DND-41 (cell line): Measurements from ENCODE around the gene ADH7.

Experiments used
- ATAC-seq: fragments of 200-7000 bp; cut with Tn5 transposase; 3 replicates; pipeline ENCODE4 v1.9.1; 2021; ENCODE audit warnings: low read depth; ENCODE audit not compliant: insufficient read depth
- DNase-seq: peaks from one replicate; pipeline ENCODE4 v3.0.0-alpha.2; 2020
- H2AFZ ChIP-seq: 2 replicates; pipeline ENCODE4 v1.6.0; 2012; ENCODE audit warnings: low read depth, low read length
- H3K27ac ChIP-seq: 2 replicates; pipeline ENCODE4 v1.5.1; 2012; ENCODE audit warnings: low read length, inconsistent platforms
- H3K27me3 ChIP-seq: fragments of 200-600 bp; sonication (generic); 2 replicates; pipeline ENCODE4 v1.6.0; 2012; ENCODE audit warnings: low read length, mild to moderate bottlenecking, inconsistent platforms; ENCODE audit not compliant: insufficient read depth, poor library complexity
- H3K36me3 ChIP-seq: 2 replicates; pipeline ENCODE4 v1.5.1; 2012; ENCODE audit warnings: low read length, inconsistent platforms; ENCODE audit not compliant: insufficient read depth
- H3K4me1 ChIP-seq: 2 replicates; pipeline ENCODE4 v1.5.1; 2012; ENCODE audit warnings: mild to moderate bottlenecking, low read length; ENCODE audit not compliant: insufficient read depth
- H3K4me2 ChIP-seq: 2 replicates; pipeline ENCODE4 v1.6.0; 2012; ENCODE audit warnings: mild to moderate bottlenecking, moderate library complexity, low read length, inconsistent platforms; ENCODE audit not compliant: insufficient read depth
- H3K4me3 ChIP-seq, 2 experiments: fragments of 200-600 bp in 1 of 2; shearing (Covaris generic) in 1 of 2; 2 replicates each; pipeline ENCODE4 v1.5.1; 2012 to 2016; ENCODE audit warnings: inconsistent platforms in 2 of 2, low read length in 2 of 2, mild to moderate bottlenecking in 2 of 2, low read depth in 1 of 2, moderate library complexity in 1 of 2
- H3K79me2 ChIP-seq: 2 replicates; pipeline ENCODE4 v1.6.0; 2012; ENCODE audit warnings: low read length, inconsistent platforms; ENCODE audit not compliant: insufficient read depth
- H3K9ac ChIP-seq: 2 replicates; pipeline ENCODE4 v1.6.0; 2012; ENCODE audit warnings: low read depth, mild to moderate bottlenecking, inconsistent platforms, low read length, moderate library complexity
- H3K9me3 ChIP-seq: 2 replicates; pipeline ENCODE4 v1.5.1; 2012; ENCODE audit warnings: low read length, moderate library complexity, mild to moderate bottlenecking, inconsistent platforms; ENCODE audit not compliant: insufficient read depth, severe bottlenecking
- H4K20me1 ChIP-seq: 2 replicates; pipeline ENCODE4 v1.6.0; 2012; ENCODE audit warnings: low read length; ENCODE audit not compliant: insufficient read depth
- EZH2 ChIP-seq: IDR thresholded peaks from 3 replicates; pipeline ENCODE4 v1.6.1; 2012; ENCODE audit warnings: borderline replicate concordance, low read depth, mild to moderate bottlenecking, moderate library complexity, low read length, inconsistent platforms; ENCODE audit not compliant: severe bottlenecking
- TF ChIP-seq, protein P1 (sequence below): IDR thresholded peaks from 2 replicates; pipeline ENCODE4 v1.5.1; 2012; ENCODE audit warnings: borderline replicate concordance, low read length, moderate library complexity, mild to moderate bottlenecking; ENCODE audit not compliant: poor library complexity, severe bottlenecking; ENCODE audit errors: extremely low read depth

Gene ADH7

DNA sequence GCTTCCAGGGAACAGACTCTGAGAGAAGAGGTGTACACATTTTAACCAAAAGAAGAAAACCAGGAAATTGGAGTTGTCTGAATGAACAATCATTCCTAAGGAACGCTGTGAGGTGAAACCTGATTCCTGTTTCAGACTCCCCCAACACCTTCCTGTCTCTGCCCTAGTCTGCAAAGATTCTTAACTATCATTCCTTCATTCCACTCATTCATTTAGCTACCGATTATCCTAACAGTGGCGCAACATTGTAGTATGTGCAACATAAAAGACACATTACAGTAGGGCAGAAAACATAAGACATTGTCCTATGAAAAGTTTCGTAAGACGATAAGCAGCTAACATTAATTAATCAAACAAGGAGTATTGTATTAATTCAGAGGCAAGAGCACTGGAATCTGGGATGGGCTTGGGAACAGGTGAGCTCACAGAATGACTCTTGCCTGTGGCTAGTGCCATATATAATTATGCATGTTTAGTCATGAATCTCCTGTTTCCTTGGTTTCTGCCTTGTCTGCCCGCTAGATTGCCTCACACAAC lies 23.8 kb upstream of the ADH7 start:
- no peaks in the 10 kb centered on the region for H3K27me3 ChIP-seq
- no peaks in the 10 kb centered on the region for H3K36me3 ChIP-seq
- H3K9ac ChIP-seq = no peak overlapping the region
- H3K79me2 ChIP-seq = no peaks in the 10 kb centered on the region
- TF ChIP-seq, protein P1, sequence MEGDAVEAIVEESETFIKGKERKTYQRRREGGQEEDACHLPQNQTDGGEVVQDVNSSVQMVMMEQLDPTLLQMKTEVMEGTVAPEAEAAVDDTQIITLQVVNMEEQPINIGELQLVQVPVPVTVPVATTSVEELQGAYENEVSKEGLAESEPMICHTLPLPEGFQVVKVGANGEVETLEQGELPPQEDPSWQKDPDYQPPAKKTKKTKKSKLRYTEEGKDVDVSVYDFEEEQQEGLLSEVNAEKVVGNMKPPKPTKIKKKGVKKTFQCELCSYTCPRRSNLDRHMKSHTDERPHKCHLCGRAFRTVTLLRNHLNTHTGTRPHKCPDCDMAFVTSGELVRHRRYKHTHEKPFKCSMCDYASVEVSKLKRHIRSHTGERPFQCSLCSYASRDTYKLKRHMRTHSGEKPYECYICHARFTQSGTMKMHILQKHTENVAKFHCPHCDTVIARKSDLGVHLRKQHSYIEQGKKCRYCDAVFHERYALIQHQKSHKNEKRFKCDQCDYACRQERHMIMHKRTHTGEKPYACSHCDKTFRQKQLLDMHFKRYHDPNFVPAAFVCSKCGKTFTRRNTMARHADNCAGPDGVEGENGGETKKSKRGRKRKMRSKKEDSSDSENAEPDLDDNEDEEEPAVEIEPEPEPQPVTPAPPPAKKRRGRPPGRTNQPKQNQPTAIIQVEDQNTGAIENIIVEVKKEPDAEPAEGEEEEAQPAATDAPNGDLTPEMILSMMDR = no peak
- no peak for TF ChIP-seq EZH2
- H3K4me3 ChIP-seq = no peak overlapping the region
- no peak overlapping the region for H3K27ac ChIP-seq
- no peak overlapping the region for H3K4me2 ChIP-seq
- no peaks in the 10 kb centered on the region for H3K4me1 ChIP-seq
- peaks cover 2% of the 10 kb centered on the region for H3K9me3 ChIP-seq
- H4K20me1 ChIP-seq = no peaks in the 10 kb centered on the region
- no peak overlapping the region for H2AFZ ChIP-seq
- ATAC-seq = no peak
- DNase-seq = no peak

DNA sequence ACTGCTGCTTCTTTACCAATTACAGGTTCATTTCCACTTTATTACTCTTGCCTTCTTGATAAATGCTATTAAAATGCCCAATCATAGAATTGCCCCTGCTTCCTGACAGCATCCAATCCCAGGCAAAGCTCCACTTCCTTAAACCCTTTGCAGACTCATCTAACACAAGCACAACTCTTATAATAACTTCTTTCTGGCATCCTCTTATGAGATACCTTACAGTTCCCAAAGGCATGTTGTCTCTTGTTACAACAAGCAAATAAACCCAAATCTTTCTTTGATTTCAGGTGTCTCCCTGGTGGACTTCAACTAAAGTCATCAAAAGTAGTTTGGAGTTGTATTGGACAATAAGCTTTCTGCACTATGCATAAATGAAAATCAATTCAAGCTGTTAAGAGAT lies 22.5 kb upstream of the ADH7 start:
- Histone ChIP-seq H4K20me1 (no peaks in the 10 kb centered on the region), H3K36me3 (no peaks in the 10 kb centered on the region), H3K4me1 (no peaks in the 10 kb centered on the region), H3K4me3 (no peak overlapping the region), H3K79me2 (no peaks in the 10 kb centered on the region), H3K27me3 (no peaks in the 10 kb centered on the region), H3K9me3 (peaks cover 10% of the 10 kb centered on the region), H3K27ac (no peak overlapping the region), H3K4me2 (no peak overlapping the region), H3K9ac (no peak overlapping the region), H2AFZ (no peak overlapping the region)
- DNase-seq (no peak), ATAC-seq (no peak)
- TF ChIP-seq, protein P1 = no peak
- TF ChIP-seq EZH2 = no peak

DNA sequence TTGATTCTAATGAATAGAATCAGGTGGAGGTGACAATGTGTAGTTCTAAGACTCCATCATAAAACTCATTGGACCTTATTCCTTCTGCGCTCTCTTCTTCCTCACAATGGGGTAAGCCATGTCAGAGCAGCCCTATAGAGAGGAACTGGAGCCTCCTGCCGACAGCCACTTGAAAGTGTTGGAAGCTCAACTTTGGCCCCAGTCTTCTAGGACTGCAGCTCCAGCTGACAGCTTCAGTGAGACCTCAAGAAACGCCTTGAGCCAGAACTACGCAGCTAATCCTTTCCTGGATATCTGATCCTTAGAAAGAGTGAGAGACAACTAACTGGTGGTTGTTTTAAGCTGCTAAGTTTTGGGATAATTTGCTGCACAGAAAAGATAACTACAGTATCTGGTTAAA lies 22.1 kb upstream of the ADH7 start:
- H3K4me3 ChIP-seq = no peak overlapping the region
- ATAC-seq (no peak), DNase-seq (no peak)
- H3K79me2 ChIP-seq = no peaks in the 10 kb centered on the region
- no peak overlapping the region for H2AFZ ChIP-seq
- H3K27me3 ChIP-seq = no peaks in the 10 kb centered on the region
- H3K9ac ChIP-seq = no peak overlapping the region
- TF ChIP-seq EZH2 = no peak
- TF ChIP-seq, protein P1 = no peak
- no peaks in the 10 kb centered on the region for H4K20me1 ChIP-seq
- no peak overlapping the region for H3K4me2 ChIP-seq
- peaks cover 13% of the 10 kb centered on the region for H3K9me3 ChIP-seq
- no peaks in the 10 kb centered on the region for H3K4me1 ChIP-seq
- no peaks in the 10 kb centered on the region for H3K36me3 ChIP-seq
- no peak overlapping the region for H3K27ac ChIP-seq

DNA sequence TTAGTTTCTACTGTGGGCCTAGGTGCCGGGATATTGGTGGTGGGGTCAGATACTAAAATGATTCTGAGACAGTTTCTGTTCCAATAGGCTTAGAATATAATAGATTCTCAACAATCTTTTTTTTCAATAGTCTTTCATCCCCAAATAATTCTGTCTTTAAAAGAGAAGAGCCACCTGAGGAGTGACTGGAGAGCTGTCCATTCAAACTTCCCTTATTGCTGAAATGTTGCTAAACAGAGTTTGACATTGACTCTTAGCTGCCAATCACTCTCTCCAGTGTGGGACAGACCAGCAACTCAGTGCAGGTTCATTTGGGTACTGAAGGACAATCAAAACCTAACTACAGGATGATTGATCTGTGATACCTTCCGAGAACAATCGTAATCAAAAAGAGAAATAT lies 12.4 kb upstream of the ADH7 start:
- Histone ChIP-seq H3K9me3 (peaks cover 6% of the 10 kb centered on the region), H4K20me1 (no peaks in the 10 kb centered on the region), H3K4me3 (no peak overlapping the region), H3K4me1 (no peaks in the 10 kb centered on the region), H2AFZ (no peak overlapping the region), H3K27ac (no peak overlapping the region), H3K79me2 (no peaks in the 10 kb centered on the region), H3K9ac (no peak overlapping the region), H3K36me3 (no peaks in the 10 kb centered on the region), H3K27me3 (no peaks in the 10 kb centered on the region), H3K4me2 (no peak overlapping the region)
- TF ChIP-seq, protein P1 = no peak
- no peak for TF ChIP-seq EZH2
- no peak for DNase-seq
- no peak for ATAC-seq
